Liver (tissue), 9 donors: Measurements from ENCODE around the gene ANKS1A. TPM values are rescaled to one million over a fixed set of nuclear protein-coding genes. Genes with fewer than 3 reads are reported as not detected.
"Not testable (repeated sequence)": the region's sequence is repeated elsewhere in the genome, so short reads cannot be mapped to it uniquely, and the experiment has no call there.

Experiments
- DNase-seq: peaks from one replicate; pipeline ENCODE4 v3.0.0-alpha.2; 2017; ENCODE audit warnings: low spot score
- H3K27ac ChIP-seq, 2 donors: one replicate each; pipeline ENCODE4 v1.7.0; 2013; ENCODE audit warnings: inconsistent platforms in 2 of 2, low read length in 2 of 2, control low read depth in 1 of 2, low read depth in 1 of 2, mild to moderate bottlenecking in 1 of 2
- H3K27me3 ChIP-seq, 4 donors: one replicate each; pipeline versions ENCODE4 v1.6.1 to v1.7.0; 2013; ENCODE audit warnings: low read length in 3 of 4, inconsistent platforms in 1 of 4, mild to moderate bottlenecking in 1 of 4, moderate library complexity in 1 of 4; ENCODE audit not compliant: control insufficient read depth in 4 of 4, insufficient read depth in 4 of 4
- H3K36me3 ChIP-seq, 4 donors: one replicate each; pipeline versions ENCODE4 v1.6.1 to v1.7.0; 2013; ENCODE audit warnings: low read length in 3 of 4, mild to moderate bottlenecking in 3 of 4, low read depth in 1 of 4, moderate library complexity in 1 of 4; ENCODE audit not compliant: control insufficient read depth in 4 of 4, insufficient read depth in 3 of 4
- H3K4me1 ChIP-seq, 4 donors: one replicate each; pipeline versions ENCODE4 v1.6.1 to v1.7.0; 2013; ENCODE audit warnings: low read length in 3 of 4, mild to moderate bottlenecking in 3 of 4, moderate library complexity in 1 of 4; ENCODE audit not compliant: control insufficient read depth in 4 of 4, insufficient read depth in 4 of 4
- H3K4me3 ChIP-seq, 3 donors: one replicate each; pipeline versions ENCODE4 v1.6.1 to v1.7.0; 2013; ENCODE audit warnings: low read length in 3 of 3, control low read depth in 1 of 3, low read depth in 1 of 3, mild to moderate bottlenecking in 1 of 3
- H3K9ac ChIP-seq, 2 donors: one replicate each; pipeline ENCODE4 v1.7.0; 2013; ENCODE audit warnings: low read length in 2 of 2, mild to moderate bottlenecking in 2 of 2, moderate library complexity in 2 of 2, control low read depth in 1 of 2, low read depth in 1 of 2
- H3K9me3 ChIP-seq, 4 donors: one replicate each; pipeline versions ENCODE4 v1.6.1 to v1.7.0; 2013; ENCODE audit warnings: low read length in 3 of 4; ENCODE audit not compliant: control insufficient read depth in 4 of 4
- EGR1 ChIP-seq, 2 donors: IDR thresholded peaks; 2 replicates each; pipeline ENCODE4 v1.6.1; 2016 to 2018; ENCODE audit warnings: antibody characterized with exemption in 2 of 2, low read depth in 2 of 2
- FOXA1 ChIP-seq: IDR thresholded peaks from 2 replicates; pipeline ENCODE4 v1.6.1; 2016; ENCODE audit warnings: antibody characterized with exemption
- FOXA2 ChIP-seq: IDR thresholded peaks from 2 replicates; pipeline ENCODE4 v1.6.1; 2016; ENCODE audit warnings: antibody characterized with exemption
- GABPA ChIP-seq, 2 donors: IDR thresholded peaks in 1 of 2; conservative IDR thresholded peaks in 1 of 2; 2 replicates each; pipeline ENCODE4 v1.6.1; 2016; ENCODE audit warnings: antibody characterized with exemption in 2 of 2, mild to moderate bottlenecking in 1 of 2, moderate library complexity in 1 of 2
- HNF4A ChIP-seq, 2 donors: conservative IDR thresholded peaks; 2 replicates each; pipeline ENCODE4 v1.6.1; 2016; ENCODE audit warnings: antibody characterized with exemption in 2 of 2, mild to moderate bottlenecking in 2 of 2
- HNF4G ChIP-seq: IDR thresholded peaks from 2 replicates; pipeline ENCODE4 v1.6.1; 2016; ENCODE audit warnings: antibody characterized with exemption
- JUND ChIP-seq, 2 donors: IDR thresholded peaks; 2 replicates each; pipeline ENCODE4 v1.6.1; 2016; ENCODE audit warnings: antibody characterized with exemption in 2 of 2
- MAX ChIP-seq: IDR thresholded peaks from 2 replicates; pipeline ENCODE4 v1.6.1; 2016; ENCODE audit warnings: antibody characterized with exemption
- NR2F2 ChIP-seq: IDR thresholded peaks from 2 replicates; pipeline ENCODE4 v1.6.1; 2016; ENCODE audit warnings: antibody characterized with exemption
- RAD21 ChIP-seq, 2 donors: IDR thresholded peaks; 2 replicates each; pipeline ENCODE4 v1.6.1; 2016; ENCODE audit warnings: antibody characterized with exemption in 2 of 2, mild to moderate bottlenecking in 2 of 2
- RXRA ChIP-seq, 2 donors: IDR thresholded peaks; 2 replicates each; pipeline ENCODE4 v1.6.1; 2017 to 2018; ENCODE audit warnings: antibody characterized with exemption in 2 of 2, mild to moderate bottlenecking in 1 of 2
- WGBS: extraction: QIAGEN DNeasy Blood & Tissue Kit; methylation state at CpG from one replicate; pipeline ENCODE4 v1.1.7; 2013; 5-methylcytosine and 5-hydroxymethylcytosine counted together
- polyA plus RNA-seq, 2 donors: library from polyadenylated mRNA; stranded (reverse) in 1 of 2; unstranded in 1 of 2; fragments of 200-250 nt in 1 of 2; fragments of >200 nt in 1 of 2; fragmentation: Nextera tagmentation in 1 of 2; extraction: Ambion mirVana in 1 of 2; gene quantifications; one replicate each; pipeline versions ENCODE4 v1.2.1 to v1.2.3, GENCODE V29; 2013 to 2015
- total RNA-seq, 2 donors: library from RNA; depleted of rRNA; stranded (reverse); fragments of >200 nt; gene quantifications; one replicate each; pipeline ENCODE4 v1.2.3, GENCODE V29; 2014
- donor health status: healthy.
- donor health status: healthy.
- donor health status: healthy.
- donor health status: healthy.
- donor health status: healthy.

ANKS1A gene
- total and polyA plus RNA-seq, 4 donors: 4.3 to 18.7 (median 6.7) TPM

- TF ChIP-seq NR2F2: no peak
These were observed 5.6 kb downstream of the ANKS1A start (continued) for GRCh38 chr6:34894693-34895092.

DNA sequence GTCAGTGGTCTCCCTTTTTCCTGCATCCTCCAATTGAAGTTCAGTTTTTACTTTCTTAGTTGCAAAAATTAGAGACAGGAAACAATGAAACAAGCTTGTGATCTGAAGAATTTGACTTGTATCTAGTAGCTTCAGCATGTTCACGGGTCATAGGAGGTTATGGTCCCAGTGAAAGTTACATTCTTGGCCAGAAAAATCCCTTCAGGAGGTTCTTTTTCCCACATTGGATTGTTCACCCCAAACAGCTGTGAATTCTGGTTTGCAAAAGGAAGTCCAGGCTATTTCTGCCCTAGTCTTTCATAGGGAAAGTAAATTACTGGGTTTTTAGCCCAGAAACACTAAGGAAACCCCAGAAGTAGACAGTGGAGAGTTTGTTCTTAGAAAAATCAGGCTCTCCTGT, 8.1 kb downstream of the ANKS1A start:
- Histone ChIP-seq H3K27me3 (no peaks in the 10 kb centered on the region), H3K9ac (no peak overlapping the region), H3K4me1 (peaks cover 0 to 4% (median 1%) of the 10 kb centered on the region in 4 donors), H3K9me3 (no peaks in the 10 kb centered on the region), H3K36me3 (no peaks in the 10 kb centered on the region), H3K4me3 (no peak overlapping the region), H3K27ac (no peak overlapping the region)
- DNase-seq: no peak
- 78% methylated on average over 1 of the region's 1 CpG for WGBS
- TF ChIP-seq RXRA (IDR thresholded peaks at IDR 0.05): peak in 1 of 2 donors; percentile 37
- no peak for TF ChIP-seq EGR1 (IDR thresholded peaks at IDR 0.05; ENCODE audit: low read depth in 2 of 2)
- peak; percentile 64 for TF ChIP-seq NR2F2

DNA sequence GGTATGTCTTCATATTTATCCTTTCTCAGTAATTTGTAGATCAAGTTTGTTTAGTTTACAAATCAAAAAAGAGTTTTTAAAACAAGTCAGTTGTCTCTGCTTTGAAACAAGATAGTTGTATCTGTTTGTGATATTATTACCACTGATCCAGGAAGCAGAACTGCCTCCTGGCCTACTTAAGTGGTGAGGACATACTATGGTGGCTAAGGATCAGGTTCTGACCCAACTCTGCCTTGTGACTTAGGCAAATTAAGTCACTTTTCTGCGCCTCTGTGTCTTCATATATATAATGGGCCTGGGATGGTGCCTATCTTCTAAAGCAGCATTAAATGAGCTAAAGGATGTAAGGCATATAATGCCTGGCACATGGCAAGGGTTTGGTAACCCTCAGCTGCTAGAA, 8.7 kb downstream of the ANKS1A start:
- peak overlapping the region in 1 of 2 donors; percentile 24 for H3K27ac ChIP-seq
- no peak overlapping the region for H3K4me3 ChIP-seq
- H3K27me3 ChIP-seq: no peaks in the 10 kb centered on the region
- H3K4me1 ChIP-seq: peaks cover 0 to 5% (median 1%) of the 10 kb centered on the region in 4 donors
- TF ChIP-seq FOXA1 (no peak), GABPA (IDR thresholded peaks at IDR 0.05 in 1 of 2, conservative IDR thresholded peaks at IDR 0.05 in 1 of 2) (no peak), FOXA2 (no peak), RXRA (IDR thresholded peaks at IDR 0.05) (no peak)
- H3K9me3 ChIP-seq: no peaks in the 10 kb centered on the region
- 87% methylated on average over 1 of the region's 1 CpG for WGBS
- DNase-seq: no peak
- H3K9ac ChIP-seq: no peak overlapping the region
- no peaks in the 10 kb centered on the region for H3K36me3 ChIP-seq

- not testable (repeated sequence) for H3K4me1 ChIP-seq, H3K9me3 ChIP-seq, H3K27ac ChIP-seq, H3K27me3 ChIP-seq, DNase-seq, H3K36me3 ChIP-seq, H3K9ac ChIP-seq, H3K4me3 ChIP-seq
- 93% methylated on average over 1 of the region's 1 CpG for WGBS
These were observed 10.7 kb downstream of the ANKS1A start for GRCh38 chr6:34899748-34900147.

- Histone ChIP-seq H3K9ac (no peak overlapping the region), H3K36me3 (no peaks in the 10 kb centered on the region), H3K4me3 (no peak overlapping the region), H3K27ac (no peak overlapping the region), H3K27me3 (no peaks in the 10 kb centered on the region), H3K9me3 (no peaks in the 10 kb centered on the region), H3K4me1 (peaks cover 0 to 5% (median 0%) of the 10 kb centered on the region in 4 donors)
- WGBS: 86% methylated on average over 4 of the region's 4 CpGs
- no peak for DNase-seq
- no peak for TF ChIP-seq MAX
- no peak for TF ChIP-seq NR2F2
- no peak for TF ChIP-seq HNF4G
- TF ChIP-seq GABPA (IDR thresholded peaks at IDR 0.05 in 1 of 2, conservative IDR thresholded peaks at IDR 0.05 in 1 of 2): no peak
- TF ChIP-seq RXRA (IDR thresholded peaks at IDR 0.05): no peak
- TF ChIP-seq RAD21 (IDR thresholded peaks at IDR 0.05): no peak
- TF ChIP-seq JUND (IDR thresholded peaks at IDR 0.05): no peak
- TF ChIP-seq HNF4A (conservative IDR thresholded peaks at IDR 0.05): no peak
- TF ChIP-seq FOXA2: no peak
These were observed 11.4 kb downstream of the ANKS1A start for GRCh38 chr6:34900321-34901031.
